ENCODE measurements around the gene GRAMD1B.
"Not testable (repeated sequence)": the region's sequence is repeated elsewhere in the genome, so short reads cannot be mapped to it uniquely, and the experiment has no call there.

GRAMD1B gene

DNA sequence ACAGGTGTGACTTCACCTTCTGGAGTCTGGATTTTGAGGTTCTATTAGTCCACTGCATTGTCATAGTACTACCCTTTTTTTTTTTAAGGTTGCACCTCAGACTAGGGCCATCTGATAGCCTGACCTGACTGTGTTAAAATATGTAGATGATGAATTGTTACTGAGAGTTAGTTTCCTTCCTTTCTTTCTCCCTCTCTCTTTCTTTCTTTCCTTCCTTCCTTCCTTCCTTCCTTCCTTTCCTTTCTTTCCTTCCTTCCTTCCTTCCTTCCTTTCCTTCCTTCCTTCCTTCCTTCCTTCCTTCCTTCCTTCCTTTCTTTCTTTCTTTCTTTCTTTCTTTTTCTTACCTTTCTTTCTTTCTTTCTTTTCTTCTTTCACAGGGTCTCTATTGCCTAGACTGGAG, 83.2 kb downstream of the GRAMD1B start:
- DNase-seq: not testable (repeated sequence)

DNA sequence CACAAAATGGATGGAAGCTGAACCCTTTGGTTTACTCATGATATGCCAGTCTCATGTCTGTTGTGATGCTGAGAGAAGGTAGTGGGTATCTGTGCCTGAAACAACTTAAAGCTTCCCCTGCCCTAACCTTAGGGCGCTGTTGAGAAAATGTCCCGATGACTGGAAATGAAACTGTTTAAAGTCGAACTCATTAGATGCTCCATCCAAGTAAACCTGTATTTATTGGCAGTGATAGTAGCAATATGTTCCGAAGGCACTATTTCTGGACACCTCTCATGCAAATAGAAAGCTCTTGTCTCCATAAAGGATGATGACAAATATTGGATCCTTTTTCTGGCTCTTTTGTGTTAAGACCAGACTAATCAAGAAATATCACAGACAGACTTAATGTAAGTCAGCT, 86.2 kb downstream of the GRAMD1B start:
- DNase-seq: no peak

DNA sequence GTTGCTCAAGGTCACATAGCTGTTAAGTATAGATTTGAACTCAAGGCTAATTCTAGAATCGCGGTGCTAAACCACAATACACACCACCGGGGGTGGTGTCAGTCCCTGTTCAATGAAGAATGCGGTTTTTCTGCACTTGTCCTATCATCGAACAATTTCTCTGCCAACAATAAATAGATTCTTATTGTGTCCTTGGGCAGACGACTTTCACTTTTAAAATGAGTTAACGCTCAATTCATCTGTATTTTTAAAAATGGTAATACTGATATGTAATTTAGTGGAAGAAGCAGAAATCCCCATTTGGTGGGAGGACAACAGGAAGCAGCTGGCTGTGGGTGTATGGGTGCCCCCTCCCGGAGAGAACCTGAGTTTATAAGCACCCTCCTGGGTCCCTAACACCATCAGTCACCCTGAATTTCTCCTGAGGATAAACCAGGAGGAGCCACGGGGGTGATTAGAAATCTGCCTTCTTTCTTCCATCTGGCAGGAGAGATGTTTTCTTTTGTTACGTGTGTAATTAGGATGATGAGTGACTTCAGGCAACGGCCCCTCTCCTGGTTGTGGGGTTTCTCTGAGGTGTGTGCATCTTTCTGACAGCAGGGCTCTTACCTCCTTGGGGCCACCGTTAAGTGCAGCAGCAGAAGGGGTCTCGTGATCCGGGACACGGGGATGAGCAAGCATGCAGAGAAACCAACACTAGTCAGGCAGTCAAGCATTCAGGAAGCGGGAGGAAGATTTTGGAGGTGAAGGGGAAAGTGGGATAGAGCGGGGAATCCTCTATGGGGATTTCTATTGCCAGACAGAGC, 87.7 kb downstream of the GRAMD1B start:
- no peak for DNase-seq

DNA sequence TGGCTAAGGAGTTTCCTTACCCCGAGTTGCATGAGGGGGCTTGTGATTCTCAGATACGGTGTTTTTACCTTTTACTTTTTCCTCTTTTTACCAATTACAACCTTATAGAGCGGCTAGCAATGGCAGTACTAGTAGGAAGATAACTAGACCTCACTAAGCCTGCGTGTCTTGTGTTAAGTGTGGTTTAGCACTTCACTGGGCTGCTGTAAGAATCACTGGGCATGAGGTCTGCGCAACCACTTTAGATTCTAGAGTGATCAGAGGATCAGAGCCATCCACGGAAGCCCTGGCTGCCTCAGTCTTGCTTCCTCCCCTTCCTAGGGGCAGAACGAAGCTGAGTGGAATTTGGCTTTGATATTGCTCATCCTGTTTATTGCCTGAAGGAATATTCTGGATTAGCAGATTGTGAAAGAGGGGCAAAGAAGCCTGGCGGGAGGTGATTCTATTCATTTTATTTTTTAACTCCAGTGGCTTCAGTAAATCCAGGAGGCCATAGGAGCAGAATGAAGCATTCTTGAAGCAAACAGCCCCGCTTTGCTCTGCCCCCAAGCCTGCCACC, 88.5 kb downstream of the GRAMD1B start:
- DNase-seq: no peak

DNA sequence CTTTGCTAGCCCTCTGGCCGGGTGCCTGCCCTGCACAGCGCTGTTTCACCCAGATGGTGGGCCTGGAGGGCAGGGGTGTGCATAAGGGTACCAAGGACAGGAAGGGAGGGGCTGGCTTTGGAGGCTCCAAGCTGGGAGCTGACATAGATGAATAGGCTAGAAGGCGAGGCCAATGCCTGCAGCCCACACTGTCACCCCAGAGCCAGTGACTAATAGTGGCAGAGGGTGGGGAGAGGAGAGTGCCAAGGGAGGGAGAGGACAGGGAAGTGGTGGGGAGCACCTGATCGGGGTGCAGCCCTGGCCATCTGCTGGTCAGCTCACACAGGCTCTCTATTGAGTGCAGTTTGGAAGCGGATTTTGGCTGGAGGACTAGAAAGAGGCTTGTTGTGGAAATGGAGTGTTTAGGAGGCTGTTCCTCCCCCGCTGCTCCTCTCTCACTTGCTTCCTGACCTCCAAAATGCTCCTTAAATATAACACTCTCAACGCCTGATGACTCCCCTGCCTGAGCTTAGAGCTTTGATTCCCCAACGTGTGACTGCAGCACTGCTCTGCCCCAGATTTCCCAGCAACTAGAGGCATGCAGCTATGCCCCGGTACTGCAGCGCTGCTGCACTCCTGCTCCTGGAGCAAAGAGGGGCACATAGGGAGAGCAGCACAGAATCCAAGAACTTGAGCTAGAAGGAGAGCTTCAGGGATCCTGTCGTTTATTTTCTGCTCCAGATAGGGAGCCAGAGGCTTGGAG, 89.2 kb downstream of the GRAMD1B start:
- no peak for DNase-seq

DNA sequence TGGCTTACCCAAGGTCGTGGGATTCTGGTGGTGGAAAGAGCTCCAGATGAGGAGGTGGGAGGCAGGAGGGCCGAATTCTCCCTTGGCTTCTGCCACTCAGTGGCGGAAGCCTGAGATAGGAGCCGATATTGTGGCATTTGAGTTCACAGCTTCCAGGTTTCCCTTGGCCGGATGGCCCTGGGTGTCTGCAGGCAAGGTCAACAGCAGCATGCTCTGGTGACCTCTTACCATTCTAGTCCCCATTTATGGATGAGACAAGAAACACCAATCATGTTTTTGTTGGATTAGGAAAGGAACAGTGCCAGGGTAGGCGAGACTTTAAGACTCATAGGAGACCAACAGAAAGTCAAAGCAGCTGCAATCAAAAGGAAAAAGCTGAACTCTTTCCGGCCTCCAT, 89.7 kb downstream of the GRAMD1B start:
- DNase-seq: no peak

DNA sequence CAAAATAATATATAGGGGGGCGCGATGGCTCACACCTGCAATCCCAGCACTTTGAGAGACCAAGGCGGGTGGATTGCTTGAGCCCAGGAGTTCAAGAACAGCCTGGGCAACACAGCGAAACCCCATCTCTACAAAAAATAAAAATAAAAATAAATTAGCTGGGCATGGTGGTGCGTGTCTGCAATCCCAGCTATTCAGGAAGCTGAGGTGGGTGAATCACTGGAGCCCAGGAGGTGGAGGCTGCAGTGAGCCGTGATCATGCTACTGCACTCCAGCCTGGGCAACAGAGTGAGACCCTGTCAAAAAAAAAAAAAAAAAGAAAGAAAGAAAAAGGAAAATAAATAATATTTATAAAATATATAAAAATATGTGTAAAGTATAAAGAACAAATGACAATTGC, 90.4 kb downstream of the GRAMD1B start:
- DNase-seq: not testable (repeated sequence)

DNA sequence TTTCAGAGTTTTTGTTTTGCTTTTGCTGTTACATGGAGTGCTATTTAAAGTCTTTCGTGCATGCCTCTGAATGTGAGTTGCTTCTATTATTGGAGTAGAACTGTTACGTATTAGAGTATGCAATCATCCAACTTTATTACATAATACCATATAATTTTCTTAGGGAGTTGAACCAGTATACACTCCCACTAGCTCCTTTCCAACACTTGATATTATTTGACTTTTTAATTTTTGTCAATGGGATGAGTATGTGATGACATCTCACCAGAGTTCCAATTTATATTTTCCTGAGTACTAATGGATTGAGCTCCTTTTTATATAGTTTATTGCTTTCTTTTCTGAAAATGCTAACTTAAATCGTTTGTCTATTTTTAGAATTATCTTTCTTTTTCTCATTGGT, 90.9 kb downstream of the GRAMD1B start:
- DNase-seq: no peak

DNA sequence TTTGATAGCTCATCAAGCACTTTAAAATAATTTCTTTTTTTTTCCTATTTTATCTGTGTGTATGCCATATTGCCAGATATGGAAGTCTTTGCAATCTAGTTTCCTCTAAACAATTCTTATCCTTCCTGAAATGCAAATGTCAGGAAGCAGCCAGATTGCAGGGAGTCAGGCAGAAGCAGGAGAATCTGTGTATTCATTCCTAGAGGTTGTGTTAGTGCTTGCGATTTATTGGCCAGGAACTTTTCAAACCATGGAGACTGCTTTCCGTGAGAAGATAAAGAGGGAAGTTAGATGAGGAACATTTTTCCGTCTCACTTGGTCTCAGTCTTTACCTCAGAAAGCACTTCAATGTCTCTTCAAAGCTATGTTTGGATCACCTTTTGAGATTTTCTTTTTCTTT, 91.9 kb downstream of the GRAMD1B start:
- no peak for DNase-seq

DNA sequence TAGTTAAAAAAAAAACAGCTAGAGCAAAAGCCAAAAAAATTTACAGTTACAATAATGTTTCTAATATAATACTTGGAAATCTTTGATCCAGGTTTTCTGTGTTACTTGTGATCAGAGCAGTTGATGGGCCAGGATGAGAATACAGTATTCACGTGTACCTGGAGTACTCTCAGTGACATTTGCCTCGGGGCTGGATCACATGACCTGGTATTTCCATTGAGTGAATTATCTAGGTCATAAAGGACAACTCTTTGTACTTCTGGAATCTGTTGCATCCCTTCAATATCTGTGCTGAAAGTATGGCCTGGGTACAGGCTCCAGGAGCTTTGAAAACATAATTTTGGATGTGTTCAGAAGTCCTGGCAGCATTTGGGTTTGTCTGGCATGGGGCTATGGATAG, 93.5 kb downstream of the GRAMD1B start:
- DNase-seq: no peak

DNA sequence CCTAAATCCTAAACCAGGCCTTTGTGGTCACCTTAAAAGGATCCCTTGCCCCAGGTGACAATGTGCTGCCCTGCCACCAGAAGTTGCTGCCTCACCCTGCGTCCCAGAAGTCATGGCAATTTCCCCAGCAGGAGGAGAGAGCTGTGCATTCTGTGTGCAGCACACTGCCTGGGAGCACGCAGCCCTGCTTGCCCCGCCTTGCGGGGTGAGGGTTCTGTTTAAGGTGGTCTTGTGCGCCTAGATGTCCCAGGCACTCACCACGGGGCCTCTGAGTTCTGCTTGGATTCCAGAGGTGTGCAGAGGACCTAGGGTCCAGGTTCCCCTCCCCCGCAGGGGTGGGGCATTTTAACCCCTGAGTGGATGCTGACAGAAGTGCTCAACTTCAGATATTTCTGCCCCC, 95.0 kb downstream of the GRAMD1B start:
- DNase-seq: no peak

DNA sequence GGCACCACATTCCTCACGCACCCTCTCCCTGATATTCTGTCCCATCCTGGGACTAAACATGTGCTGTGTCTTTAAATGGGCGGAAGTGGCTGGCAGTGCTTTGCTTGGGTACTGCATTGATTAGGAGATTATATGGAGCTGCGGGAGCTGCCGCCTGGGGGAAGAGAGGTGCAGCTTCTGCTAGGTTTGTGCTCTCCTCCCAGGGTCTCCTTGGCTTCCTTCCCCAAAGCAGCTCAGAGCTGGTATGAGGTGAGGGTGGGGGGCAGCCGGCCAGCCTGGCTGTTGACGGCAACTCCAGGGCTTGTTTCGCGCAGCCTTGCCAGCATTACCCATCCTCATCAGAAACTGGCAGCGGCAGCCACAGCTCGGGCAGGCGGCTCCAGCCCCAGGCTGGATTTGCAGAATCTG, 95.4 kb downstream of the GRAMD1B start:
- no peak for DNase-seq

DNA sequence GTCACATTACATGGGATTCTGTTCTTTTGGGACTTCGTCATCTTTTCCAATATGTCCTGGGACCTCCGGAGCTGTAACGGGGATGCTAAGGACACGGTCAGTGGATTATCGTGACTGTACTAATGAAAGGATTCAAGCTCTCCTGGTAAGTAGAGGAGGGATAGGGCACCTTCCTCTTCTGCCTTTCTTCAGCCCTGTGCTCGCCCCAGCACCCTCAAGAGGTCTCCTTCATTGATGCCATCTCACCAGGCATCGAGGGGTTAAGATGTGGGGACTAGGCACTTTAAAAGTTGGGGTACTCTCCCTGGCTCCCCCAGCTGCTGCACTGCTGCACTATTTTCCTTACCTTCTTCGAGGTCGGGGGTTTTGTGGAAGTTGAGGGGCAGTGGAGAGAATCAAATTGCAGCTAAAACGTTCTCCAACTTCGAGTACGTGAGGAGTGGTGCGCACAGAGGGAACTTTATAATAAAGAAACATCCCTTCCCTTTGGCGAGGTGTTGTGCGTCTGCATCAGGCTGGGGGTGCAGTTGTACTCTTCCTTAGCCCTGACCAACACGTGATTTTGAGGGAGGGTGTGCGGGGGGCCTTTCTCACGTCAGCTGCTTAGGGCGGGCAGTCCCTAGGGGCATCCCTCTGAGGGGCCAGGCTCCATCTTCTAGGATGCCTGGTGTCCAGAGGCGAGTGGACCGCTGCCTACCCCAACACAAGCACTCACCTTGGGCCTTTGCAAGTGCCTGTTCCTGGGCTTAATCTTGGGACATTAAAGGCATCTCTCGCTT, 96.1 kb downstream of the GRAMD1B start:
- DNase-seq: no peak

DNA sequence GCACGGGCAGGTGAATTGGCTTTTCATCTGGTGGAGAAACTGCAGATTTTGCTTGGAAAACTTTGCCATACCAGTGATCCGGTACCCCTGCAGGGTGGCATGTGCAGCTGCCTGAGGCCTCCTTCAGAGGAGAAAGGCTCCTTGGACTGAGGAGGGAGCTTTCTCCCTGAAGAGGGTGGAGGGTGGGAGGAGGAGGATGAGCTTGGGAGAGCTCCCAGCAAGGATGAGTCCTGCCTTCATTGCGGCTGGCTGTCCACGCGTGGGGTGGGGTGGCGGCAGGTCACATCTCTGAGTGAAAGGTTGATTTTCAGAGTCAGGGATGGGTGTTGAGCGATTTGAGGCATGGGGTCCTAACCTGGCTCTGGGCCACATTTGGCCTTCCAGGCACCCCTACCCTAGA, 96.8 kb downstream of the GRAMD1B start:
- no peak for DNase-seq

DNA sequence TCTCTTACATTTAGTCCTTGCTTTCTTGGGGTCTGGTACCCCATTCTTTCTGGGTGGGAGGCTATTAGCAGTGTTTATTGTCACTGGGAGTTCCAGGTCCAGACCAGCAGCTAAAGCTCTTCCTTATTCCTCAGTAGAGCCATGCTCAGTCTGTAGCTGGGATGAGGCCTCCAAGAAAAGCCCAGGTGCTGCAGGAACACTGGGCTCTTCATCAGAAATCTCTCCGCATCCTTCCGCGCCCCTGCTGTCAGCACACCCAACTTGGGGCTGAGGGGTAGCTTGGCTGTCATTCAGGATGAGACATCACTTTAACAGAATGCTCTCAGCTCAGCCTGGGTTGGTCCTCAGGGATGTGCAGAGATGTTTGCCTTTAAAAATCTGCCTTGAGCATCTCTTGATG, 97.5 kb downstream of the GRAMD1B start:
- DNase-seq: no peak

DNA sequence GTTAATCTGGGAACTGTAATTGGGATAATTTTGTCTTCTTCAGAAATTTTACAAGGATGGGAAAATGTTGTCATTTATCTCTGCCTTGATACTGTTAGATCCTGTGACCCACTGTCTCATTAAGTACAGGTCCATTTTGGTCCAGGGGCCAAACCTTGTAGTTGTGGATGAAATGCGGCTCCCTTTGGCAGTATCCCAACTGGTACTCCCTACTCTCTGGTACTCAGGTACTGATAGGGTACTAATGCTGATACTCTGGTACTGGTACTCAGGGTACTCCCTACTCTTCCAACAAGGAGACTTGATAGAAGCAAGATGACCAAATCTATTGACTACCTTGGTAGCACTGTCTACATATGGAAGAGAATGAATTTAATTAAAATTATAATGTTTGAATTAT, 97.9 kb downstream of the GRAMD1B start:
- no peak for DNase-seq

DNA sequence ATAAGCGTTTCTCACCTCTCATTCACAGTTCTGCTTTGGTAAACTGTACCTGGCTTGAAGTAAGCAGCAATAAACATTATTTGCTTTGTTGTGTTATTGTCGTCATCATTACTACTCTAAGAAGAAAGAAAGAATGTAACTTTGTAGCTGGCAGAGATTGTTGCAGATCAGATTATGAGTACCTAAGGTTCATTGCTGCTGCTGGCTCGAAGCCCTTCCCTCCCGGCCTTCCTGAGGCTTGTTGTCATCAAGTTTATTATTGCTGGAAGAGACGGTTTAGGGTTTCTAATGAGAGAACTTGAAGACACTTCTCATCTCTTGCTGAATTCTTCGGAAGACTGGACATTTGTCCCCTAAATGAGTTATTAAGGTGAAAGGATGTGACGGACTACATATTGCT, 101.3 kb downstream of the GRAMD1B start:
- DNase-seq: no peak

DNA sequence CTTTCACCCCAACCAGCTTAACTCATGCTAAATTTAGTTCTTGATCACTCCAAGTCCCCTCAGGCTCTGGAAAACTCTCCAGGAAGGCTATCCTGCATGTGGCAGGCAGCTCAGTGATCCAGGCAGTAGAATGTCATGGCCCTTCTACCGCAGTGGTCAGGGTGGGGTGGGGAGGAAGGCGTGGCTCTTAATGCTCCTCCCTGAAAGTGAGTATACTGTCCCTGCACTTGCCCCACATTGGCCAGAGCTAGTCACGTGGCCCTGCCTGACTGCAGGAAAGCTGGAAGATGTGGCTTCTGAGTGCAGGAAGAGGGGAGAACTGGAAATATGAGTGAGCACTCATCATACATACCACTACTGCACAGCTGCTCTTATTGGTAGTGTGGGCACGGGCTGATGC, 102.1 kb downstream of the GRAMD1B start:
- DNase-seq: no peak

DNA sequence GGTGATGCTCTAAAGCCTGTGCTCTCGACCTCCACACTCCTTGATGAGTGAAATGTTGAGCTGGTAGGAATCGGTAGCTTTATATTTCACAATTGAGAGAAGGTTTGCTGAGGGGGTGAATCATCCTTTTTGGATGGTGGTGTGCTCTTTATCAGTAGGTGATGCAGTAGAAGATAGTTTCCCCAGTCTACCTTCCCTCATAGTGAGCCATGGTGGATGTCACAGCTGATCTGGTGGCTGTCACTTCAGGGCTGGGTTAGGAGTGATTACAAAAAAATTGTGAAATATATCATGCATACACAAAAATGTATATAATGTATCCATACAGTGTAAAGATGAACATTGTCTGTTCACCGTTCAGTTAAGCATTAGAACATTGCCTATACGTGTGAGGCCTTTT, 105.3 kb downstream of the GRAMD1B start:
- DNase-seq: no peak

DNA sequence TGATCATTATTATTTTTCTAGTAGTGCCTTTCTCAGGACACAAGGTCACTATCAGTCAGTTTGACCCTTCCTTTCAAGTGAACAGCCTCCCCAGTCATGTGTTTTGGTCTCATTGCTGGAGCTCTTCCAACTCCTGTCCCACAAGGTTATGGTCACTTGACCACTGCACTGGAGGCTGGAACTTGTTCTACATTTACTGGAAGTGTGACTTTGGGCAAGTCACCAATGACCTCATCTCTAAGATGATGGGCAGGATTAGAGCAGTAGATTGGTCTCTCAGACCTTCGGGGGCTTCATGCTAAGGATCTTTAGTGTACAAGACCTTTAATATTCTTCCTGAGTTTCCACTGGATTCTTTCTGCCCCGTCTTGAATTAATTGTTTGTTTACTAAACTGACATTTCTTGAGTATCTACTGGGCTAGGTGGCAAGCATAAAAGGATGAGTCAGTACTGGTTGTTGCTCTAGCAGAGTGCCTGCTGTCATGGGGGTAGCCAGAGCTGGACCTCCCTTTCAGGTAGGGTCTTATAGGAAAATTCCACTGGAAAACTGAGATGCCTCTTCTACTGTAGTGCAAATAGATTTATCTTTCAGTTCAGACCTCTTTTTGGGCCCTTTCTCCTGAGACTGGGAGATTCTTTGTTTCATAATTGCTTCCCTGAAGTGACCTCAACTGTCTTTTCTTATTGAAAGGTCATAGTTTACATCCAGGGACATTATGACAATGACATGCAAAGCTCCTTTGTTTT, 106.8 kb downstream of the GRAMD1B start:
- DNase-seq: no peak

DNA sequence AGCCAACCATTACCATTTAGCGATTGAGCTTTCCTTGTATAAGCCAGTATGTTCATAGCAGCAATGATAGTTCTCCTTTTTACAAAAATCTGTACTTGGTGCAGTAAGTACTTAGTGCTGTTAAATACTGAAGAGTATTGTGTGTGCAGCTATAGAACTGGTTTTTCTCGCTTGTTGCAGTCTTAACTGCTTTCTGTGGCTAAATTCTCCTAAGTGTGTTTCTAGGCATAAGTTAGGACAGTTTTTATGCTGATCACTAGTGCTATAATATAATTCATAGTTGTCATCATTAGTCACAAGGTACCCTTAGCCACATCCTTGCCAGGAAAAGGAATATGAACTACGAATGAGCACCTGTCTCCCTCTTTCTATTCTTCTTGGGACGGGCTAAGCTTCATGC, 107.7 kb downstream of the GRAMD1B start:
- no peak for DNase-seq

DNA sequence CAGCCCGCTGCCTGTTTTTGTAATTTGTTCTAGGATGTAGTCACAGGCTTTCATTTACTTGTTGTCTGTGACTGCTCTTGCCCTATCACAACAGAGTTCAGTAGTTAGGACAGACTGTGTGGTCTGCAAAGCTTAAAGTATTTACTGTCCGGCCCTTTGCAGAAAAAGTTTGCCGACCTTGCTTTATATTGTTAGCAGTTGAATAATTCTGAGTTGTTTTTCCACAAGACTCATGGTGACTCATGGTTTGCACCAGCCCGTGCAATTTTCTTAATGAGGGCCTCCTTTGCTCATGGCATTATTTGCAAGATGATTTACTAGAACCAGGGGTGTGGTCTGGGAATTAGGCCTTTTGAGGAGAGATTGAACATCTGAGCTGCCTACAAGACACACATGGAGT, 113.7 kb downstream of the GRAMD1B start:
- no peak for DNase-seq
